A549 (cell line): ENCODE data around the gene NHSL1.

ENCODE experiments used
- CTCF ChIP-seq: fragments of >200 bp; sonication (Bioruptor Twin); formaldehyde crosslinking; IDR thresholded peaks from 3 replicates; pipeline ENCODE4 v1.5.1; 2016
- HMGXB4 ChIP-seq: fragments of 250-450 bp; sonication (Bioruptor Pico); IDR thresholded peaks from 2 replicates; pipeline ENCODE4 v1.5.0; 2021; ENCODE audit warnings: mild to moderate bottlenecking, moderate library complexity, borderline replicate concordance
- HOXB13 ChIP-seq: fragments of 250-450 bp; sonication (Bioruptor Pico); IDR thresholded peaks from 2 replicates; pipeline ENCODE4 v1.5.0; 2020; ENCODE audit warnings: low read depth, mild to moderate bottlenecking, moderate library complexity
- POLR2A ChIP-seq: IDR thresholded peaks from 2 replicates; pipeline ENCODE4 v1.6.1; 2012; ENCODE audit warnings: mild to moderate bottlenecking, low read length
- SREBF2 ChIP-seq: fragments of 450-650 bp; IDR thresholded peaks from 2 replicates; pipeline ENCODE4 v1.6.1; 2014; ENCODE audit warnings: mild to moderate bottlenecking, moderate library complexity

GRCh38 chr6:138485586-138486248, 13.6 kb downstream of the NHSL1 start:
- TF ChIP-seq HOXB13 (CRISPR knock-in tag) (no peak), SREBF2 (no peak), HMGXB4 (CRISPR knock-in tag) (no peak), CTCF (no peak), POLR2A (no peak)
